GM18508 (cell line): ENCODE measurements around the gene SIGLEC11.
"Not testable (repeated sequence)": the region's sequence is repeated elsewhere in the genome, so short reads cannot be mapped to it uniquely, and the experiment has no call there.

Source experiments
- ATAC-seq: cut with Tn5 transposase; IDR thresholded peaks from one replicate; pipeline ENCODE4 v1.9.1; 2021; ENCODE audit warnings: moderate number of reproducible peaks; ENCODE audit not compliant: insufficient read depth, unreplicated experiment

SIGLEC11 gene

GRCh38 chr19:49951806-49952478 lies 9.0 kb downstream of the SIGLEC11 start:
- no peak for ATAC-seq

DNA sequence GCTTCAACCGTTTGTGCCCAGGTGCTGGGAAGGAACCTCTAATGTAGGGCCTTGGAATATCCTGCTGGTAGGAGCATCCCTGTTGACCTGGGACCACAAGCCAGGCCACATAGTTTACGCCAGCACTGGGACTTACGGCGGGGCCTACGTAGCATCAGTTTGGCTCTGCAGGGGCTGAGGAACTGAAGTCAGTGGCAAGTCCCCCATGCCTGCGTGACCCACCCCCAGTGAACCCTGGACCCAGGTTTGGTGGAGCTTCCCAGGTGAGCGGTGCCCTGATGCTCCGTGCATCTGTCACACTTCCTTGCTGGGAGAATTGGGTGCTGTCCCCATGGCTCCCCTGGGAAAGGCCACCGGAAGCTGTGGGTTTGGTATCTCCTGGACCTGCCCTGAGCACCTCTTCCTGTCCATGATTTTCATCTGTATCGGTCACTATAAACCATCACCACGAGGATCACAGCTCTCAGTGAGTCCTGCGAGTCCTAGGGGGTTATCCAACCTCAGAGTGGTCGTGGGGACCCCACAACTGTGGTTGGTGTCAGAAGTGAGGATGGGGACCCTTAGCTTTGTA lies 9.9 kb downstream of the SIGLEC11 start:
- ATAC-seq: no peak

DNA sequence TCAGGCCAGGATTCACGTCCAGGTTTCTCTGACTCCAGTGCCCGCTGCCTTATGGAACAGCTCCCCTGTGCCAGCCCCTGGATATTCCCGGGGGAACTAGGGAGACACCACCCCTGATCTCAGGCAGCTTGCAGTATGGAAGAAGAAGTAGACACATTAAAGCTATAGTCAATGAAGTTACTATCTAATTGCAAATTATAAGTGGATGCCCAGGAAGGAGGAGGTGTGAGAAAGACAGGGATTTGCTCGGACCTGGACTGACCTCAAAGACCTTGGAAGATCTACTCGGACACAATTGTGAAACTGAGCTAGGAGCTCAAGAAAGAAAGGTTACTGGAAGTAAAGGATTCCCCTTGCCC lies 10.4 kb downstream of the SIGLEC11 start:
- no peak for ATAC-seq

DNA sequence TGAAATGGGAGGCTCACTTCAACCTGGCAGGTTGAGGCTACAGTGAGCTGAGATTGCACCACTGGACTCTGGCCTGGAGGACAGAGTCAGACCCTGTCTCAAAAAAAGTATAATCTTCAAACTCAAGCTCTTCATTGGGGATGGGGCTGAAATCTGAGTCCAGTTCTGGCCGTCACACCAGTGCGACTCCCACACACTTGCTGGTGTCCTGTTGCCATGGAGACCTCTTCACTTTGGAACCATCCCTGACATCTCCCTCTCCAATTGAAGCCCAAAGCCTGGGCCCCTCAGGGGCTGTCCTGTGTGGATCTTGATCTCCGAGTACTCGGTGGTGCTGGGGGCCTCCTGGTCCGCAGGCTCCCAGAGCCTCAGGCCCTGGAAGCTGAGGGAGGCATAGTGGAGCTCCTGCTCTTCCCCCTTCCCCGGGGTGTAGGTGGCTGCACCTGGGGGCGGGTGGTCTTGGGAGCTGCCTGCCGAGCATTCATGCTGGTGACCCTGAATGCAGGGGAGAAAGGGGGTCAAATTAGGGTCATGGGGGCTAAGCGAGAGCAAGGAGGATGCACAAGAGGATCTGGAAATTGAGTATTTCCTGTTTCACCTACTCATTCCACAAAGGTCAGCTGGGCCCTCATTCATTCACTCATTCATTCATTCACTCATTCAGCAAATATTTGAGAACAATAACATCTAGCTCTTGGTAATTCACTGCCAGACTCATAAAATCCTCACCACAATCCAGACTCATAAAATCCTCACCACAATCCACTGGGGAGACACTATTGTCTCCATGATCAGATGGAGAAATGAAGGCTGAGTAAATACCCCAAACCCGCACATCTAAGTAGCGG lies 11.0 kb downstream of the SIGLEC11 start:
- ATAC-seq: no peak

DNA sequence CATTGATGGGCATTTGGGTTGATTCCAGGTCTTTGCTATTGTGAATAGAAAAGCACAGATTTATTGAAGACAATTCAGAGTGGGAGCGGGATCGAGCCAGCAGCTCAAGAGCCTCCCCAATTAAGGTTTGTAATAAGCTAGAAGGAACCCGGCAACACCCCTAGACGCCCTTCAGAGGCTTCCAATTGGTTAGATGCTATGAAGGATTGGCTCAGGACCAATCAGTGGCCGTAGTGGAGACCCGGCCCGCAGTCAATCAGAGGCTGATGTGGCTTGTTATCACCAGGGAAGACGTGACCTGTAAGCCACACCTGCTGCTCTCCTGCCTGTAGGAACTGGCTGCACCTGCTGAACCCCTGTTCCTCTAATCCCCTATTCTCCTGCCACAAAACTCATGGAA lies 14.6 kb downstream of the SIGLEC11 start:
- ATAC-seq: no peak

GRCh38 chr19:49944567-49944966 lies 16.4 kb downstream of the SIGLEC11 start:
- not testable (repeated sequence) for ATAC-seq

DNA sequence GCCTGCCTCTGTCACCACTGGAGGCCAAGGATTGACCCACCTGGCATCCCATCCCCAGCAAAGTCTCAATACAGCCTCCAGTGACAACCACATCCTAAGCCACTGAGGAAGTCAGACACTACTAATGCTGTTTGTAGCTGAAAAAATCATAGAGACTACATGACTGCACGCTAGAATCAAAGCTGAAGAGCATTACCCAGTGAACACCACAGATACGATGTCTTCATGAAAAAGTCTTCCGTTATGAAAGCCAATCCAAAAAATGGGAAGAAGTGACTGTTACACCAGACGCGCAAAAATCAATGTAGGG lies 20.5 kb downstream of the SIGLEC11 start:
- no peak for ATAC-seq

- ATAC-seq: no peak
These were observed 21.1 kb downstream of the SIGLEC11 start for GRCh38 chr19:49939721-49940481.

- ATAC-seq: no peak
These were observed 22.3 kb downstream of the SIGLEC11 start for GRCh38 chr19:49938662-49939061.

- no peak for ATAC-seq
These were observed 23.1 kb downstream of the SIGLEC11 start for GRCh38 chr19:49937750-49938381.

GRCh38 chr19:49936549-49936948 lies 24.4 kb downstream of the SIGLEC11 start:
- no peak for ATAC-seq

GRCh38 chr19:49933643-49934042 lies 27.3 kb downstream of the SIGLEC11 start:
- ATAC-seq: no peak

- no peak for ATAC-seq
These were observed 28.2 kb downstream of the SIGLEC11 start for GRCh38 chr19:49932731-49933131.

DNA sequence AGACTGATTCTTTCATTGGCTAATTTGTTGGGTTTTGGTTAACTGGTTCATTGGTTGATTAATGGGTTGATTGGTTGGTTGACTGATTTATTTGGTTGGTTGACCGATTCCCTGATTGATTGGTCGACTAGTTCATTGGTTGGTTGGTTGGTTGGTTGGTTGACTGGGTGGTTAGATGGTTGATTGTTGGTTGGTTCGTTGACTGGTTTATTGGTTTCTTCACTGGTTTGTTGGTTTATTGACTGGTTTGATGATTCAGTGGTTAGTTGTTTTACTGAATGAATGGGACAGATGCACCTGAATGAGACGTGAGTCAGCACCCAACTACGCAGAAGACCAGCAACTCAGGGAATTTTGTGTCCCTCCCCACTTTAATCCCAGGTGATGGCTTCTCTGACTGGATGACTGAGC lies 28.9 kb downstream of the SIGLEC11 start:
- ATAC-seq: no peak

GRCh38 chr19:49931293-49932040 lies 29.5 kb downstream of the SIGLEC11 start:
- ATAC-seq: no peak

- ATAC-seq: no peak
These were observed 30.4 kb downstream of the SIGLEC11 start for GRCh38 chr19:49930483-49931011.

- peak; percentile 40 for ATAC-seq
These were observed 31.1 kb downstream of the SIGLEC11 start for GRCh38 chr19:49929611-49930482.

DNA sequence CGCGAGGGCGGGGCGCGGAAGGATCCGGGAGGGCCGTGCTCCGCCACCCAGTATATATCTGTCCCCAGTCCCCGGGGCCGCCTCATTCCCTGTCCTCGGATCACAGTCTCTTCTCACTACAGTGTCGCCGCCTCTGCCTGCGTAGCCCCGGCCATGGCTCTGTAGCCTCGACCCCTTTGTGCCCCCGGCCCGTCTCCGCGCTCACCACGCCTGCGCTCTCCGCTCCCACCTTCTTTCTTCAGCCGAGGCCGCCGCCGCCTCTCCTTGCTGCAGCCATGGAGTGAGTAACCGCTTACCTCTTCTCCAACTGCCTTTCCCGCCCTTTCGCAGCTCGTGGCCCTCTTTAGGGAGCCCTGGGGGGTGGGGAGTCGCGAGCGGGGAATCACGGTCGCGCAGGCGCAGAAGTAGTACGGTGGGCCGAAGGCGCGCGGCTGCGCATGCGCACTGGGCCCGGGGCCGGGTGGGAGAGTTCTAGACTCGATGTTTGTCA lies 31.8 kb downstream of the SIGLEC11 start, which contains the start of the genes ATF5 and NUP62:
TSS of gene ATF5 (plus strand) at position 85 of the 490 bp plus-strand sequence. CDS start 1,646 bp downstream, outside the sequence.
TSS of gene NUP62 (minus strand) at position 384 of the 490 bp plus-strand sequence. CDS start 19,697 bp downstream, outside the sequence.
- peak; percentile 21 for ATAC-seq
